Endothelial cell of hepatic sinusoid (primary cell): ENCODE results near the gene ZNF749.

Experiments
- in situ Hi-C: cut with HindIII; loops from 2 replicates; pipeline ENCODE4 v1.10.0; 2017; ENCODE audit warnings: low sequenced_read_pairs

Gene ZNF749

DNA sequence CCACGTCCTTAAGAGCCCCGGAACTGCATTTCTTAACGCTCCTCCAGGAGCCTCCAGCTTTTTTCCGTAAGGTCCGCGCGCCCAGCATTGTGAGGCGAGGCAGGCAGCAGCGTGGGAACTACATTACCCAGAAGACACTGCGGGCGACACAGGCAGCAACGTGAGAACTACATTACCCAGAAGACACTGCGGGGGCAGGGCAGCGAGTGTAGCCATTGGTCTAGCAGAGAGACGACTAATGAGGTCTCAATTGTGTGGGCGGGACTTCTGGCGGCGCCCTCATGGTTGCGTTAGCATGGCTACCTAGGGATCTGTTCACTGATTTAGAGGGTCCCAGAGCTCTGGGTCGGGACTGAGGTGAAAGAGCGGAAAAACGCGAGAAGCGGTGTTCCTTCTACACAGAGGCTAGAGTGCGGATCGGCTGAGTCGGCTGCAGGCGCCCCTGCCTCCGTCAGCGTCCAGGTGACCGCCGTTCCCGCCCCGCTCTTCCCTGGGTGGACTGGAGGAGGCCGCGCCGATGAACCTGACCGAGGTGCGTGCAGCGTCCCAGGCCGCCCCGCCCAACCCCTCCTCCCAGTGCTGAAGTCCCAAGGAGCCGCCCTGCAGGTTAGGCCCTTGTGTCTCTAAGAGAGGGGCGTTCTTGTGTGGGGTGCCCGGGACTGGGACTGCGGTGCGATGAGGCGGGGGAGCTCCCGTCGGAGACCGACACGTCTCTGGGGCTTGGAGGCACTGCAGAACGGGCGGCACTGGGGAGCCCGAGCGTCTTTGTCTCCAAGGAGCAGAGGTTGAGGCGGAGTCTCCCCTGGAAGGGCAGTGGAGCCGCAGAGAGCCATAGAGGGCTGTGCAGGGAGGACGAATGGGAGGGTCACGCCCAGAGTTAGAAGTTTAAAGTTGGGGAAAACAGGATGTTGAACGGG is at the start of gene ZNF749:
Gene ZNF749 (plus strand): TSS at position 264 of the 917 bp plus-strand sequence. CDS start 254 bp downstream, at position 518.
- in situ Hi-C loops = no loop called here

DNA sequence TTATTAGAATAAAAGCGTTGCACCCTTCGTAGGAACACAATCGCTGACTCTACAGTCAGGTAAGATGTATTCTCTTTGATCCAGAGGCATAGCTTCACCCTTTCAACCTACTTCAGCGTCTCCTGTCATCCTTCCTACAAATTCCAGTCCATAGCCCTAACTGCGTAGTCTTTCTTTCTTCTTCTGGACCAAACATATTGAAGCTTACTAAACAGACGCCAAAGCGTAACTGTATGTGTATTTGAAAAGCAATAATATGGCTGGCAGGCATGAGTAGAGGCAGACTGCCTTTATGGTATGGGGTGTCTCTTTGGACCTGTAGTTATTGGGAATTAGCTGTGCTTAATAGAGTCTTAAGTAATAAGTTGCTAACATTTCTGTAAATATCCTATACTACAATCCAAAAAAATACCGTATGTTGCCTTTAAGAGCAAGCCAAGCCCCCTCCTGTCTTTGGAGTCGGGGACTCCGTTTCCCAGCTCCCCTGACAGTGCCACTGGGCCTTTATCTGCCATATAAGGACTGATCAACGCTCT is 45.9 kb upstream of the ZNF749 start:
- in situ Hi-C loops = loop anchor here (10.0 kb wide), 1 partner anchor 144 kb away; the partner anchor contains the start of gene ZNF805

DNA sequence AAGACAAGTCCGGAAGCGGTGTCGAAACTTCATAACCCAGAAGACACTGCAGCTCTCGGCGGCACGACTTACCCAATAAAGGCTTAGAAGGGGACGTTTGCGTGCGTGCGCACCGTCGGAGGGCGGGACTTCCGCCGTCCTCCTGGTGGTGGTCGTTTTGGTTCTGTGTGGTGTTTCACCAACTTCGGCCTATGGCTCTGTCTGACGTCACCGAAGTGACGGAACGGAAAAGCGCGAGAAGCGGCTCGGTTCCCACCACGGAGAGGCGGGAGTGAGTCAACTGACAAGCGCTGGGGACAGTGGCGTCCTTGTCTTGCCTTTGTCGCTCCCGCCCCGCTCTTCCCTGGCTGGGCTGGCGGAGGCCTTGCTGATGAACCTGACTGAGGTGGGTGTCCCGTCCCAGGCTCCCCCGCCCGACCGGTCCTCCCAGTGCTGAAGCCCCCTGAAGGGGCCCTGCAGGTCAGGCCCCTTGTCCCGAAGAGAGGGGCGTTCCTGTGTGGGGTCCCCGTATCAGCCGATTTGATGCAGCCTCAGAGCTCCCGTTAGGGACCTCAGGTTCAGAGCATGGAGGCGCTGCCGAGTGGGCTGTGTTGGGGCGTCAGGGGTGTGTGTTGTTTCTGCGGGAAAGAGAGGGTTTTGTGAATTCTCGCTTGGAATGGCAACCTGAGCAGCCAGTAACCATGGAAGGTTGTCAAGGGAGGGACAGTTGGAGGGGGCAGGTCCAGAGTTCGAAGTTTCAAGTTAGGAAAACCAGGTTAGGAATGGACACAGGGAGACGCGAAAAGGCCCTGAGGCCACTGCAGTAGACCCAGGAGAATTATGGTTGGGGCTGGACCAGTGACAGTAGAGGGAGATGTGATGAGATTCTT is 45.2 kb upstream of the ZNF749 start, which contains the start of gene ZNF548:
Gene ZNF548 (plus strand): TSS at position 125 of the 869 bp plus-strand sequence. CDS start 246 bp downstream, at position 371.
- in situ Hi-C loops = loop anchor here (10.0 kb wide), 1 partner anchor 145 kb away; the partner anchor contains the start of gene ZNF805

DNA sequence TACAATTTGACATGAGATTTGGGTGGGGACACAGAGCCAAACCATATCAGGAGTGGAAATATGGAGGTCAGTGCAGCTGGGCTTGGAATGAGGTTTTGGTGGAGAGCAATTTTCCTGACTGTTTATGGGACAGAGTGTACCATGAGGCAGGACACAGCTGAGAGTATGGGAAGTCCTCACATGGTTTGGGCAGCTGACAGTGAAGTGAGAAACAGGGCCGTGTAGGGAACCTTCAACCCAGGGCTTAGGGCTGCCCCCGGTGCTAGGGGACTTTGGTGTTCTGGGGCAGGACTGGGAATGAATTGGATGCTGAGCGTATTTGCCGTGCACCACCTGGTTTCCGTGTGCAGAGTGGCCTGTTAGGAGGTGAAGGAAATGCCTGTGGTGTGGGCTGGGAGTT is 39.4 kb upstream of the ZNF749 start:
- in situ Hi-C loops = no loop called here

DNA sequence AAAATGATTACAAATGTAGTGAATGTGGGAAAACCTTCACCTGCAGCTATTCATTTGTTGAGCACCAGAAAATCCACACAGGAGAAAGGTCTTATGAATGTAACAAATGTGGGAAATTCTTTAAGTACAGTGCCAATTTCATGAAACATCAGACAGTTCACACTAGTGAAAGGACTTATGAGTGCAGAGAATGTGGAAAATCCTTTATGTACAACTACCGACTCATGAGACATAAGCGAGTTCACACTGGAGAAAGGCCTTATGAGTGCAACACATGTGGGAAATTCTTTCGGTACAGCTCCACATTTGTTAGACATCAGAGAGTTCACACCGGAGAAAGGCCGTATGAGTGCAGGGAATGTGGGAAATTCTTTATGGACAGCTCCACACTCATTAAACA is 36.3 kb upstream of the ZNF749 start:
- in situ Hi-C loops = no loop called here

DNA sequence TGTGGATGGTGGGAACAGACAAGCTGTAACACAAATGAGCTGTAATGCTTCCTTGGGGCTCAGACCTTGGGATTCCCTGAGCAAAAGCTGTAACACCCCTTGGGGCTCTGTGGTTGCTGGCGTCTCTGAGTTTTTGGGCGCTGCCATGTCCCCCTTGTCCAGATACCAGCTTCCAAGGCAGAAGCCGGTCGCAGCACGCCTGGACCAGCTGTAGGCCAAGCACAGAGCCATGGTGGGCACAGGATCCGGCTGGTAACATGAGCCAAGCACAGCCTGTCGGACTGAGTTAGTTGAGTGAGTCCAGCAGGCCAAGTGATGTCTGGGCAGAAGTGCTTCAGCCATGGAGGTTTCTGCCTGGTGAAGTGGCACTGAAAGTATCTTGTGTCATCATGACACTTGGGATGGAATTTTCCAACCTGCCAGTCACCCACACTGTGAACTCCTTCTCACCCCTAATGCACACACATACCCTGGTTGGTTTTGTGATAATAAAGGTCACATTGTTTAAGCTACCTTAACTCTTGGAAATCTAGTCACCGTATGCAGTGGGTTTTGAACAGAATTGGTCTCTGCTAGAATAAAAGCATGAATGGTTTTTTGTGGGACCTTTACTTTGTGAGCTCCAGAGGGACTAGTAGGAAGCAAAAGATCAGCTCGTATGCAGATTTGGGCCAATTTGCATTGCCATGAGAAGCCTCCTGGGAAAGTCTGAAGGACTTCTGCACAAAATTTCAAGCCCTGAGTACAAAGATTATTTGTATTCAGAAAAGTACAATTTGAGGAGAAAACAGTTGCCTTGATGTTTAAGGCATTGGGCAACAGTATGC is 31.2 kb upstream of the ZNF749 start:
- in situ Hi-C loops = no loop called here

DNA sequence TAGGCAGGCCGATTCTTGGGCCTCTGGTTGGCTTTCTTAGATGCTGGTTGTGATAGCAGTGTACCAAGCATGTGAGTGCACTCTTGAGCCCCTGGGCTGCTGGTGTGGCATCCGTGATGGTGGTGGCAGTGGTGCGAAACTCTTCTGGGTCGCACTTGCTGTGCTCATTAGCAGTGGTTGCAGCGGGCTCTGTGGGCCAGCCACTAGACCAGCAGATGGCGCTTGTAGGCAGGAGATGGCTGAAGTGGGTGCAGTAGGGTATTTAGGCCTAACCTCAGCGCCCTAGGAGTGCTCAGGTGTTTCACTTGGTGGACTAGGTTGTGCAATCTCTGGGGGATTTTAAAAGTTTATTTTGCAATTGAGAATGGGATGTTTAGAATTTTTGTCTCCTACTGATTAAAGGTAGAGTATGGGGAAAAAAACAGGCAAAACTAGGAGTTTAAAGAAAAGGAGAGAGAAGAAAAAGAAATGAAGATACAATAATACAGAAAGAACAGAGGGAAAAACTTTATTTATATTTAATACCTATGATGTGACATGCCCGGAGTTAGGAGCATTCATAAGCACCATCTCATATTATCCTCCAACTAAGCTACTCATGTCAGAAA is 28.5 kb upstream of the ZNF749 start:
- in situ Hi-C loops = no loop called here

DNA sequence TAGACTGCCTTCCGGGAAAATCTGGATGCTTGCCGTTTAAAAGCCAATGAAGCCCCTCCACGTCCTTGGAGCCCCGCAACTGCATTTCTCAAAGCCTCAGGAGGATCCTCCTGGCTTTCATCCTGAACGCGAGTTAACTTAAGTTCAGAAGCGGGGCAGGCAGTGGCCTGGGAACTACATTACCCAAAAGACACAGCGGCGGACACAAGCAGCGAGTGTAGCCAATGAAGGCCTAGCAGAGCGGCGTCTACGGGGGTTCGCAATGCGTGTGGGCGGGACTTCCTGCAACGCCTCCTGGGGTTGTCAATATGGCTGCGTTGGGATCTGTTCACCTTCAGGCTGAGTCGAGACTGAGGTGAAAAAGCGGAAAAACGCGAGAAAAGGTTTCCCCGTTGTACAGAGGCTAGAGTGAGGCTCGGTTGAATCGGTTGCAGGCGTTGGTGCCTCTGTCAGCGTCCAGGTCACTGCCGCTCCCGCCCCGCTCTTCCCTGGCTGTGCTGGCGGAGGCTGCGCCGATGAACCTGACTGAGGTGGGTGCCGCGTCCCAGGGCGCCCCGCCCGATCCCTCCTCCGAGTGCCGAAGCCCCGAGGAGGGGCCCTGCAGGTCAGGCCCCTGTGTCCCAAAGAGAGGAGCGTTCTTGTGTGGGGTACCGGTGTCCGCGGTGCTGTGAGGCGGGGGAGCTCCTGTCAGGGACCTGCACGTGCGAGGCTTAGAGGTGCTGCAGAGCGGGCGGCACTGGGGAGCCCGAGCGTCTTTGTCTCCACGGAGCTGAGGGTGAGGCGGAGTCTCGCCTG is 24.1 kb upstream of the ZNF749 start, which contains the start of gene ZNF17:
Gene ZNF17 (plus strand): TSS at position 285 of the 795 bp plus-strand sequence. CDS start 2,455 bp downstream, outside the sequence.
- in situ Hi-C loops = no loop called here

DNA sequence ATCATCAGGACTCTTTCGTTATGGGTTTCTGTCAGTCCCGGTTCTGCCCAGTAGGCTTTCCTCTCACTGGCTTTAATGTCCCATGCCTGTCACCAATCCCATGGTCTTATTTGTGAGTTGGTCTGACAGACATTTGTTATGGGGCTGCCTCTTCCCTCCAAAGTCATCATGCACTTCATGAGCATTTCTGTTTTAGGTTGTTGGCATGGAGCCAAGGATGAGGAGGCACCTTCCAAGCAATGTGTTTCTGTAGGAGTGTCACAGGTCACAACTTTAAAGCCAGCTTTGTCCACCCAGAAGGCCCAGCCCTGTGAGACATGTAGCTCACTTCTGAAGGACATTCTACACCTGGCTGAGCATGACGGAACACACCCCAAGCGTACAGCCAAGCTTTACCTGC is 15.7 kb upstream of the ZNF749 start:
- in situ Hi-C loops = no loop called here

DNA sequence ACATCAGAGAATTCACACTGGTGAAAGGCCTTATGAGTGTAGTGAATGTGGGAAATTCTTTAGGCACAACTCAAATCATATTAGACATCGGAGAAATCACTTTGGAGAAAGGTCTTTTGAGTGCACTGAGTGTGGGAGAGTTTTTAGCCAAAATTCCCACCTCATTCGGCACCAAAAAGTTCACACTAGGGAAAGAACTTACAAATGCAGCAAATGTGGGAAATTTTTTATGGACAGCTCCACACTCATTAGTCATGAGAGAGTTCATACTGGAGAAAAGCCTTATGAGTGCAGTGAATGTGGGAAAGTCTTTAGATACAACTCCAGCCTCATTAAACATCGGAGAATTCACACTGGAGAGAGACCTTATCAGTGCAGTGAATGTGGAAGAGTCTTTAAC is 14.1 kb upstream of the ZNF749 start:
- in situ Hi-C loops = no loop called here

DNA sequence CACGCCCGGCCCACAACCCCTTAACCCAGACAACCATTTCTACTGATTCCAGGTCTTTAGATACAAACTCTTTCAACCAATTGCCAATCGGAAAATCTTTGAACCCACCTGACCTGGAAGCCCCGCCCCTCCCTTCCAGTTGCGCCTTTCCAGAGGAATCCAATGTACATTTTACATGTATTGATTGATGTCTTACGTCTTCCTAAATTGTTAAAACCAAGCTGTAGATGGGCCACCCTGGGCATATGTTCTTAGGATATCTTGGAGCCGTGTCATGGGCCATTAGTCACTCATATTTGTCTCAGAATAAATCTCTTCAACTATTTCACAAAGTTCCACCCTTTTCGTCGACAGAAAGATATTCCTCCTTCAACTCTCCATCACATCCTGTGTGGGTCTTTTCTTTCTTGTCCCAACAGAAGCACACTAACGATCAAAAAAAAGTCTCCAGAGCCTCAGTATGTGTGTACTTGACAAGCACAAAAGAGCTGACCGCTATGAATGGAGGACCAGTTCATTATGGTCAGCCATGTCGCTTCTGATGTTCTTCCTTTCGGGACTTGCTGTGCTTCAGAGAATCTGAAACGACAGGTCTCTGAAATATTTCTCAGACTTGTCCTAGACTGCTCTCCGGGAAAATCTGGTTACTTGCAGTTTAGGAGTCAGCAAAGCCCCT is 601 bp upstream of the ZNF749 start:
- in situ Hi-C loops = no loop called here

DNA sequence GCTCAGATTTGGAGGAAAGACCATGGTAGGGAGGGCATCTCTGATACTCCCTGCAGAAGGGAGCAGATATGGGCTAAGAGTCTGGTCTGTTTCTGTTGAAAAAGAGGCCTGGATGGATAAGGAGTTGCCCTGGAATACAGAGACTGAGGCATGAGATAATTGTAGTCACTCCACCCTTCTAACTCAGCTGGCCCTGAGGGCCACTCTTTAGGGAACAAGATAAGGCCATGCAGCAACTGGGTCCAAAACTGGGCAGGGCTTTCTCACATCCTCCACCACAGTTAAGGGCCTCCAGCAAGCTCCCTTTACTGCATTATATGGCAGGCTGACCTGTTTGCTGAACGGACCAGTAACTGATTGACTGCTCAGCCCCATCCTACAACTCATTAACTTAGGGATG is 1.3 kb downstream of the ZNF749 start:
- in situ Hi-C loops = no loop called here

DNA sequence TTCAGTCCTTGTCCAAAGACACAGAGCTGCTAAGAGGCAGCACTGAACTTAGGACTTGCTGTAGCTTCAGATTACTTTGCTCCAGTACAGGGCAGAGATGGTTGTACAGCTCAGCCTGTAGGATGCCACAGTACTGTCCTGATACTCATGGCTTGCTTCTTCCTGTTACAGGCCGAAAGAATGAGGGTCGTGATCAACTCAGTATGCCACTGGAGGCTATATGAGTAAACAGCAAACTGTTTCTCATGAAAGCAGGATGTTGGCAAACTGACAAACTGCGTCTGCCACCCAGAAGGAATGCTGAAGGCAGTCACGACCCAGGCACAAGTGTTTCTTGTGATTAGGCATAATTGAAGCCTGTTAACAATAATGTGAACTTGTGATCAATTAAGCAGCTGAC is 2.8 kb downstream of the ZNF749 start:
- in situ Hi-C loops = no loop called here

DNA sequence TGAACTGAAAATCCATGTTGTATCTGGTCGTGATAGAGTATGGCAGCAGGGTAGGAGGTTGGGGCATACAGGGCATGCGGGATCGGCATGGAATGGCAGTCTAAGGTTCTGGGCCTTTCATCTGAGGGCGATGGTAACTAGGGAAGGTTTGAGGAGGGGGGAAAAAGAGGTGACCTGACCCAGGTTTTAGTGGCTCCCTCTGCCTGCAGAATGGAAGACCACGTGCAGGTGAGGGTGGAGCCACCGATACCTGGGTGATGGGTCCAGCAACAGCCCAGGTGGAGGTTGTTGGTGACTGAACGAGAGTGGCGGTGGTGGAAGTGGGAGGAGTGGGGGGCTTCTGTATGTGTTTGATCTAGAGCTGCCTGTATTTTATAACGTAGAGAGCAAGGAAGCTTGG is 3.8 kb downstream of the ZNF749 start:
- in situ Hi-C loops = no loop called here

DNA sequence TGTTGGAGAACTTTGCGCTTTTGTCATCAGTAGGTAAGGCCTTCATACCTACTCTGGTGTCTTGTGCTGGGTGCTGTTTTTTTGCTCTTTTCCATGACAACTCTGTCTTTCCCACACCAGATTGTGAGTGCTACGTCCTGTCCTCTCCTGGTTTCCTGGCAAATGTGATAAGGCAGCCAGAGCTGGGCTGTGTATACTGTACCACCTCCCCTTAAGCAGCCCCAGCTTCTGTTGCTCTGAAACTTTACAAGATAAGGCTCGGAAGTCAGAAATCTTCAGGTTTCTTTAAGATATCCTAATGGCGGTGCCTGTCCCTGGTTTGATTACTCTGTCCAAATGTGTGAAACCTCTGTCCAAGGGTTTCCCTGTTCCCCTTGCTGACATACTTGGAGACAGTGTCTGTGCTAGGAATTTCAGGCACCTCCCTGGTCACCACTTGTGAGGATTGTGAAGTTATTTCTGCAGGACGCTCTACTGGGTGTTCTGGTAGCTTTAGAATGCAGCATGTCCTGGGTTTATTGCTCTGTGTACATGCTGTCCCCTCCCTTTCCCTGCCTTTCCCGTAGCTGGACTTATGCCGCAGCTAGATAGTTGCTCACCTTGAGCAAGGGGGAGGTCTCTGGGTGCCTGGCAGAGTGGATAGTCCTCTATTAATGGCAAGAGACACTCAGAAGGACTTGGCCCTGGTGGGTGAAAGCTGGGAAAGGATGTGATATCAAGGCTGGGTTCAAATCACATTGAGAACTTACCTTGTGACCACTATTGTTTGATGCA is 7.0 kb downstream of the ZNF749 start:
- in situ Hi-C loops = no loop called here

DNA sequence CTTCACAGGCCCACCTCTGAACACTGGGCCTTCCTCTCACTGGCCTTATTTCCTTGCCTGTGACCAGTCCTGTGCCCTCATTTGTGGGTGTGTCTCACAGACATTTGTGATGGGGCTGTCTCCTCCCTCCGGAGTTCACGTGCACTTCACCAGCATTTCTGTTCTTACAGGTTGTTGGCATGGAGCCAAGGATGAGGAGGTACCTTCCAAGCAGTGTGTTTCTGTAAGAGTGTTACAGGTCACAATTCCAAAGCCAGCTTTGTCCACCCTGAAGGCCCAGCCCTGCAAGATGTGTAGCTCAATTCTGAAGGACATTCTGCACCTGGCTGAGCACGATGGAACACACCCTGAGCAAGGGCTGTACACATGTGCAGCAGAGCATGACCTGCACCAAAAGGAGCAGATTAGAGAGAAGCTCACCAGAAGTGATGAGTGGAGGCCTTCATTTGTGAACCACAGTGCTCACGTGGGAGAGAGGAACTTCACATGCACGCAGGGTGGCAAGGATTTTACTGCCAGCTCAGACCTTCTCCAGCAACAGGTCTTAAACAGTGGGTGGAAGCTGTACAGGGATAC is 8.1 kb downstream of the ZNF749 start:
- in situ Hi-C loops = no loop called here

DNA sequence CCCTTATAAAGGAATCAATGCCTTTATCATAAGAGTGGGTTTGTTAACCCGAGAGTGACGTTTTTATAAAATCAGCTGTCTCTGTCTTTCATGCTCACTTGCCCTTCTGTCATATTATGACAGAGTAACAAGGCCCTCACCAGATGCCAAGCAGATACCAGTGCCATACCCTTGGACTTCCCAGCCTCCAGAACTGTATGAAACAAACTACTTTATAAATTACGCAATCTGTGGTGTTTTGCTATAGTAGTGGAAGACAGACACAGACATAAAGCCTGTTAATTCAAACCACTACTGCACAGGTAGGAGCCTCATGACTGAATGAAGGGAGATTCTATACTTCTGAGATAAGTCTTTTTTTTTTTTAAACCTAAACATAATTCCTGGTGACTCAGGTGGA is 17.2 kb downstream of the ZNF749 start:
- in situ Hi-C loops = no loop called here
